OCI-LY1 (cell line): ENCODE results near the gene SIM2.

Source experiments
- EZH2 ChIP-seq: fragments of 200-600 bp; sonication (generic), shearing (Covaris generic); IDR thresholded peaks from 2 replicates; pipeline ENCODE4 v1.8.0; 2017; ENCODE audit warnings: borderline replicate concordance, mixed run types, mild to moderate bottlenecking, antibody characterized with exemption, low read length, moderate library complexity, mixed read lengths
- TF ChIP-seq, protein P1 (sequence below): fragments of 200-600 bp; sonication (generic), shearing (Covaris generic); IDR thresholded peaks from 2 replicates; pipeline ENCODE4 v1.5.1; 2017; ENCODE audit warnings: mild to moderate bottlenecking, antibody characterized with exemption, low read length, moderate library complexity, mixed read lengths

DNA sequence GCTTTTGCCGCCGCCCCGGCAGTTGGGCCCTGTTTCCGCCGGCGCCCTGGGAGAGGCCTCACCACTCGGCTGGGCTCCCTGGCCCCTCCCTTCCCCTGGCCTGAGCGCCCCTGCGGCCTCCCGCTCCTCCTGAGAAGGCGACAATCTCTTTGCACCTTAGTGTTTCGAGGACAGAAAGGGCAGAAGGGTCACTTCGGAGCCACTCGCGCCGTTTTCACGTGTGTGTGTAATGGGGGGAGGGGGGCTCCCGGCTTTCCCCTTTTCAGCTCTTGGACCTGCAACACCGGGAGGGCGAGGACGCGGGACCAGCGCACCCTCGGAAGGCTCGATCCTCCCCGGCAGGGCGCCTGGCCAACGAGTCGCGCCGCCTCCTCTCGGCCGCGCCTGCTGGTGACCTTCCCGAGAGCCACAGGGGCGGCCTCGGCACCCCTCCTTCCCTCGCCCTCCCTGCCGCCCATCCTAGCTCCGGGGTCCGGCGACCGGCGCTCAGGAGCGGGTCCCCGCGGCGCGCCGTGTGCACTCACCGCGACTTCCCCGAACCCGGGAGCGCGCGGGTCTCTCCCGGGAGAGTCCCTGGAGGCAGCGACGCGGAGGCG, 432 bp upstream of the SIM2 start:
- TF ChIP-seq, protein P1, sequence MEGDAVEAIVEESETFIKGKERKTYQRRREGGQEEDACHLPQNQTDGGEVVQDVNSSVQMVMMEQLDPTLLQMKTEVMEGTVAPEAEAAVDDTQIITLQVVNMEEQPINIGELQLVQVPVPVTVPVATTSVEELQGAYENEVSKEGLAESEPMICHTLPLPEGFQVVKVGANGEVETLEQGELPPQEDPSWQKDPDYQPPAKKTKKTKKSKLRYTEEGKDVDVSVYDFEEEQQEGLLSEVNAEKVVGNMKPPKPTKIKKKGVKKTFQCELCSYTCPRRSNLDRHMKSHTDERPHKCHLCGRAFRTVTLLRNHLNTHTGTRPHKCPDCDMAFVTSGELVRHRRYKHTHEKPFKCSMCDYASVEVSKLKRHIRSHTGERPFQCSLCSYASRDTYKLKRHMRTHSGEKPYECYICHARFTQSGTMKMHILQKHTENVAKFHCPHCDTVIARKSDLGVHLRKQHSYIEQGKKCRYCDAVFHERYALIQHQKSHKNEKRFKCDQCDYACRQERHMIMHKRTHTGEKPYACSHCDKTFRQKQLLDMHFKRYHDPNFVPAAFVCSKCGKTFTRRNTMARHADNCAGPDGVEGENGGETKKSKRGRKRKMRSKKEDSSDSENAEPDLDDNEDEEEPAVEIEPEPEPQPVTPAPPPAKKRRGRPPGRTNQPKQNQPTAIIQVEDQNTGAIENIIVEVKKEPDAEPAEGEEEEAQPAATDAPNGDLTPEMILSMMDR: no peak
- TF ChIP-seq EZH2: no peak
